GM12892 (cell line): ENCODE measurements around the gene LINGO1.

Source experiments
- DNase-seq: peaks from one replicate; pipeline ENCODE4 v3.0.0; 2011; ENCODE audit not compliant: insufficient read length
- FAIRE-seq: peaks from 2 replicates; lab custom pipeline; 2011; peaks lifted over from hg19 to GRCh38; lab: Jason Lieb, UNC
- POLR2A ChIP-seq: IDR thresholded peaks from 2 replicates; pipeline ENCODE4 v1.6.1; 2011; ENCODE audit warnings: low read depth, low read length, control low read depth
- POLR2AphosphoS5 ChIP-seq: IDR thresholded peaks from 2 replicates; pipeline ENCODE4 v1.6.1; 2011; ENCODE audit warnings: low read depth, low read length, control low read depth
- TAF1 ChIP-seq: IDR thresholded peaks from 2 replicates; pipeline ENCODE4 v1.6.1; 2011; ENCODE audit warnings: low read depth, mild to moderate bottlenecking, control low read depth, low read length, borderline replicate concordance

Gene LINGO1

DNA sequence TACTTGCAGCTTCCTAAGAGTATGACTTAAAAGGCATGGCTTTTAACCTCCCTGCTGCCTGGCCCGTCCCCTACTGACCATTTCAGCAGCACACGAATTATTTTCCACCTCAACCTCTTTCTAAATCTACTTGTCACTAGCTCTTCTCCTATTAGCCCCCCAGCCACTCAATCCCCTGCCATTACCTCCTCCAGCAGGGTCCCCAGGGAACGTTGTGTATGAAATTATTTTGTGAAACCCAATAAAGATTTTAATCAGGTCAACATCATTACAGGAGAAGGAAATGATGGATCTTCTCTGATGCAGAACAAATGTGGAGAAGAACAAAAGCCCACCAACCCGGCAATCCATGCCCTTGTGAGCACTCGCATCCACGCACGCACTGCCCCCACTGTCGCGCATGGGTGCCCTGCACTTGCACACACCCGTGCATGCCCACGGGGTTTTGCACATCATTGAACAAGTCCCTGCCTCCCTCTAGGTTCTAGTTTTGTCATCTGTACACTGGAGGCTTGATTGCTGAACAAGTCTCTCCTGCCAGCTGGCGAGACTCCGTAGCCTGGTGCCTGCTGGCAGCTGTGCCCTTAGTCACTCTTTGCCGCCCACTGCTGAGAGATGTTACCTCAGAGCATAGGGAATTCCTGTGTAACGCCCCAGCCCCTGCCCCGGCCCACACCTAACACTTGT lies 51.6 kb downstream of the LINGO1 start:
- DNase-seq: no peak
- no peak for FAIRE-seq
- TF ChIP-seq POLR2AphosphoS5 (no peak), TAF1 (no peak), POLR2A (no peak)

DNA sequence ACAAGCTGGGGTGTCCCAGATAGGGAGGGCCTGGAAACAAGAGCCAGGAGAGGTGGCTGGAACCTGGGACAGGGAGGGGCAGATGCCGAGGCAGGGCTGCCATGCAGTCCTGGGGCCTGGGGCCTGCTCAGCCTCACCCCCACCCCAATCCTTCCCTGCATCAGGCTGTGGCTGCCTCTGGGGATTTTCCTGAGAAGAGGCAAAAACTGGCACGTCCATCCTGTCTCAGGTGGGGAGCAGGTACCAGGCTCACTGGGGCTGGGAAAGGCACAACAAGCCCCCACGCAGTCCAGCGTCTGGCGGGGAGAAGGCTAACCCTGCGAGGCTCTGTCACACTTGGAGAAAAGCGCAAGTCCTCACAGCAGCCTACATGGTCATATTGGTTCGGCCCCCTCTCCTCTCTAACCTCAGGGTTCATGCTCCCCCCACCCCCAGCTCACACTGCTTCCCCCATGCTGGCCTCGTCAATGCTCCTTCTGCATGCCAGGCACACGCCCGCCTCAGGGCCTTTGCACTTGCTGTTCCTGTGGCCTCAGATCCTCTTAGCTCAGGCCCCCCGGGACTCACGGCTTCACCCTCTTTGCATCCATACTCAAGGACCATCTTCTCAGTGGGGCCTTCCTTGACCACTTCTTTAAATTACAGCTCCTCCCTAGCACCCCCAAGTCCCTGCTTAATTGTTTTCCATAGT lies 53.1 kb downstream of the LINGO1 start:
- FAIRE-seq: no peak
- DNase-seq: no peak
- TF ChIP-seq TAF1 (no peak), POLR2A (no peak), POLR2AphosphoS5 (no peak)

DNA sequence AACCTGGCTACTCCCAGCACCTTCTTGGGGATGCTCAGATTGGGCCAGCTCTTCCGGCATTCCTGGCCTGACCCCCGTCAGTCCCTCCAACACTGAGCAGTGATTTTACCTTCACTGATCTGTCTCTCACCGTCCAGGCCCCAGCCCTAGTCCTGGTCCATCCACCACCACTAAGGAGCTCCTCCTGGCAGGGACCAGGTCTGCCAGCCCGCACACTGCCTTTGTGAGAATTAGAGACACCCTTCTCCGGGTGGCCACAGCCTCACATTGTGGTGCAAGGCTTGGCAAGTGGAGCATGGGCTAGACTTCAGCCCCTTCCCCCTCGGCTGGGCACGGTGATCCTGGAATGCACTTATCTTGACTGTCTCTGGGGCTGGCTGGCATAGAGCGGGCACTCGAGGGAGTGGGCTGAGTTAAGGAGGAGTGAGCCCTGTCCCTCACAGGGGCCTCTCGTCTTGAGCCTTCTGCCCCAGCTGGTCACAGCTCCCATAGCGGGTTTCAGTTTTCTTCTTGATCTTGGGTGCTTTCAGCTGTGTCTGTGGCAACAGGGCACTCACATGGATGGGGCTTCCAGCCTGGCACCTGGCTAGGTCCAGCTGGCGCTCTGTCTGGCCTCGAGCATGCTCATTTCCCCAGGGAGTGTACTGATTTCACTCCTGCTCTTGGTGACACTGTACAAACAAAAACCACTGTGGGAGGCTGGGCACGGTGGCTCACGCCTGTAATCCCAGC lies 53.9 kb downstream of the LINGO1 start:
- FAIRE-seq (no peak), DNase-seq (no peak)
- no peak for TF ChIP-seq POLR2A
- no peak for TF ChIP-seq POLR2AphosphoS5
- no peak for TF ChIP-seq TAF1

DNA sequence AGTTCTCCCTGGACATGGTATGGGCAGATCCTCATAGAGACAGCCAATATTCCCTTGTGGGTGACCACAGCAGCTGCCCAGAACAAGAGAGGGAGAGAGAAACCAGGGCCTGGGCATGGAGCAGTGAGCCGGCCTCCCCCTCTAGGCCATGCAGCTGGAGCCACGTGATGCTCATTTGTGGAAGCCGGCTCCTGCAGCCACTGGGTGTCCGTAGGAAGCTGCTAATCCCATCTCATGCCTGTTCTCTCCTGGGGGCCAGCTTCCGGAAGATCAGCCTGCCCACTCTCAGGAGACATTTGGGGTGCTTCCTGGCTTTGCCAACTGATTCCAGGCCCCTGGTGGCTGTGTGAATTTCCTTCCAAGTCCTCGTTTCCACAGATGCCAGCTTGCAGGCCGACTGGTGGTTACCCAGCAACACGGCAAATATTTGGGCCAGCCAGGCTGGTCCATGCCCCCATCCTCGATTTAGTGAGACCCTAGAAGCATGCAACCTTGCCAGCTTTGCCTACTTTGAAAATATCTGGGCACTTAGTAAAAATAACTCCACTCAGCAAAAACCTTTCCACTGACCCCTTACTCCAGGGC lies 55.3 kb downstream of the LINGO1 start:
- DNase-seq: no peak
- FAIRE-seq: no peak
- TF ChIP-seq POLR2A: no peak

DNA sequence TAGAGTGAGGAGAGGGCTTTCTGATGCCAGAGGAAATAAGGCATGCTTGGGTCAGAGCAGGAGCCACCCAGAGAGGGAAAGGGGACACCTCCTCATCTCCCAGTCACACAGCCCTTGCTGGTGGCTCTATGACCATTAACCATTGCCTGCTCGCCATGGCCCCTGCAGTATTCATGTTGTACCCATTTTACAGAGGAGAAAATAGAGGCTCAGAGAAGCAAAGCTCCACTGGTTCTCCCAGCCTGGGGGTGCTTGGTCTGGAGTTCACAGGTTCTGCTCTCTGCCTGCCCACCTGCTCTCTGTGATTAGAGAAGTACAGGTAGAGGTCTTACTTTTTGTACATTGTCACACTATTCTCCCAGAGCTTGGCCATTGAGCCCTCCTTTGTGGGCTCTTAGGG lies 56.2 kb downstream of the LINGO1 start:
- DNase-seq: no peak
- TF ChIP-seq TAF1: no peak
- TF ChIP-seq POLR2A: no peak
- no peak for TF ChIP-seq POLR2AphosphoS5
- no peak for FAIRE-seq

DNA sequence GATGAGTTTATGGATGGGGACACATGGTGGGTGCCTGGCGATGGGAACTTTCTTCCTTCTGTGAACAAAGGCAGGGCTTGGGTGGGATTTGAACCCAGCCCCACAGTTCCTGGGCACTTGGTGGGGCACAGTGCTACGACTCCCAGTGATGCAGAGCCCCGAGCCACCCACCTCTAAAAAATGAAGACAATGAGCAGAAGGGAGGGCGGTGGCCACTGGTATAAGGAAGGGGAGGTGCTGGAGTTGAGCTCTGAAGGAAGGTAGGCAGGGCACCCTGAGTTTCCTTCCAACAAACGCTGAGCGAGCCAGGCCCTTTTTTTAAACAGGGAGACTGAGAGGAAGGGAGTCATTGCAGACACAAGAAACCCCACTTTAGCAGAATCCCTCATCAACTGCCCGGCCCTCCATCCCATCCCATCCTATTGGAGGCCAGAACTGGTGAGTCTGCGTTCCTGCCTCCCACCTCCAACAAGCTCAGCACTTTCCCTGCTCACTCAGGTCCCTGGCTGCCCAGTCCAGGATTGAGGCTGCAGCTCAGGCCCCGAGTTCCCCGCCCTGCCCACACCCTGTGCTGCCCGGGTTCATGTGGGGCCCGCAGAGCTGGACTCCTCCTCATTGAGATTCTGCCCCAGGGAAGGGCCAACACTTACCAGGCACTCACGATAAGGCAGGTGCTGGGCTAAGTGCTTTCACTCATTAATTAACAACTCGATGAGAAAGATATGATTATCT lies 57.3 kb downstream of the LINGO1 start:
- no peak for DNase-seq
- no peak for TF ChIP-seq TAF1
- TF ChIP-seq POLR2AphosphoS5: no peak
- TF ChIP-seq POLR2A: no peak
- FAIRE-seq: no peak

DNA sequence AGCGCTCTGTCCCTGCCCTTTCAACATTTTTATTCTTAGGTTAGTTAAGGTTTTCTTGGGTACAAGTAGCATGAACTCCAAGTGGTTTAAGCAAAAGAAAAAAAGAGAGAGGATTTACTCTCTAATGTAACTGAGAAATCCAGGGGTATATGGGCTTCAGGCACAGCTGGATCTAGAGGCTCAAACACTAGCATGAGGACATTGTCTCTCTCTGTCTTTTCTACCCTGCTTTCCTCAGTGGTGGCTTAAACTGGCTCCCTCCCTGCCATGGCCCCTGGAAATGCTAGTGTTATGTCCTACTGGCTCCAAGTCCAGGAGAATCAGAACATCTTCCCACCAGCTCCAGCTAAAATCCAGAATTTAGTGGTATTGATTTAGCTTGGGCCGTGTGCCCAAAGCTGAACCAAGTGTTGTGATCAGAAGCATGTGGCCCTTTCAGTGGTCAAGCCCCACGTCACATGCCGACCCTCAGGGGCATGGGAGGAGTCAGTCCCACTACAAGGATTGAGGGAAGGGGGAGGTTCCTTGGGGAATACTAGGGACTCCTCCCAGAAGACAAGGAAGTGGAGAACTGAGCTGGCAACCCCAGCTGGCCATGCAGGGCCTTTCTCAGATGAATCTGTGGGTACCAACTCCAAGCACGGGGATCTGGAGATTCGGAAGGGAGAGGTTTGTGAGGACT lies 58.0 kb downstream of the LINGO1 start:
- TF ChIP-seq POLR2A (no peak), POLR2AphosphoS5 (no peak), TAF1 (no peak)
- FAIRE-seq (no peak), DNase-seq (no peak)

DNA sequence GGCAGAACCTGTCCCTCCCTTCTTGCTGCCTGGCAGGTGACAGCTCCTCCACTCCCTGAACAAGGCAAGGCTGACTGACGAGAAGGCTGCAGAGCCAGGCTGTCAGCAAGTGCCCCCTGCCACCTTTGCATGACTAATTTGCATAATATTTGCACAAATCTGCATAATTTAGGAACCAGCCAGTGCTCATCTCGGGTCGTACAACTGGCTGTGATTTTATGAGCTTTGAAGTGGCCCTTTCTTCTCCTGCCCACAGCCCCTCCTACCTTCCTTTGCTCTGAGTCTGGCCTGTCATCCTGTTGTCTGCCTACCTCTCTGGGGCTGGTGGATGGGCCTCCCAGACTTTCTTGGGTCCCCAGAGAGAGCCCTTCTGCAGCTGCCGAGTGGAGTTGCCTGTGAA lies 58.9 kb downstream of the LINGO1 start:
- TF ChIP-seq POLR2AphosphoS5: no peak
- no peak for TF ChIP-seq POLR2A
- TF ChIP-seq TAF1: no peak
- no peak for DNase-seq
- no peak for FAIRE-seq

DNA sequence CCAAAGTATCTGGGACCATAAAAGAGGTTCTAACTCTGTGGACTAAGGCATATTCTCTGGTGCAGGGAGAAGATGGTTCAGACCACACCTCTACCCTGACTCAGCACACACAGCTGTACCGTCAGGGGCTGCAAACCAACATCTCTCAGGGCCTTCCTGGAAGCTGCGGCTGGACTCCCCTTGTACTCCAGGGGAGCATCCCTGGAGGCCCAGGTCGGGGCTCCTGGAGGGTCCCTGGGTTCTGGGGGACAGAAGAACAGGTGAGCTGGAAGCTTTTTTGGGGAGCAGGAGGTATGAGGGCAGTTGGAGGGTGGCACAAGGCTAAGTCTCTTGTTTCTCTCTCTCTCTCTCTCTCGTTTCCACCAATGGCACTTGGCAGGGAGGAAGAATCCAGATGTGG lies 60.5 kb downstream of the LINGO1 start:
- FAIRE-seq (no peak), DNase-seq (no peak)
- TF ChIP-seq TAF1: no peak
- no peak for TF ChIP-seq POLR2A
- no peak for TF ChIP-seq POLR2AphosphoS5

DNA sequence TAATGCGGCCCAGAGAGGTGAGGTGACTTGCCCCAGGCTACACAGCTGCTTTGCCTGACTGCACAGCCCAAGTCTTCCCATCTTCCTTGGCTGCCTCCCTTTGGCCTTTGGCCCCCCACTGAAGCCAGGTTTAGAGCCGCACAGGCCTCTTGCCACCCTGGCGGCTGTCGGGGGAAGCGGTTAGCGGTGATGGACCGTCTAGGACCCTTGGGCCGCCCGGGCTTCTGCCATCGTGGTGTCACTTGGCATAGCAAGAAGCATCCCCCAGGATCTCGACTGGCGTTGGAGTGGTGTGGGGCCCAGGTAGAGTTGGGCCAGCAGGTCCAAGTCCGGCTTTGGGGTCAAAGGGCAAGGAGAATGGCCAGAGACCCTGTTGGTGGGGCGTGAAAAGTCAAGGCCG lies 61.0 kb downstream of the LINGO1 start:
- FAIRE-seq (no peak), DNase-seq (no peak)
- TF ChIP-seq POLR2AphosphoS5 (no peak), POLR2A (no peak), TAF1 (no peak)
